NCI-H345 (cell line): ENCODE measurements around the gene CAMK2B.

Experiments used
- DNase-seq: peaks from one replicate; lab custom pipeline; 2025; lab: John Stamatoyannopoulos, UW

Gene CAMK2B

GRCh38 chr7:44229546-44230105 lies 95.8 kb downstream of the CAMK2B start:
- no peak for DNase-seq

- no peak for DNase-seq
Measured at GRCh38 chr7:44228571-44229350, 96.6 kb downstream of the CAMK2B start.

- DNase-seq: no peak
Measured at GRCh38 chr7:44227911-44228310, 97.5 kb downstream of the CAMK2B start.

- no peak for DNase-seq
Measured at GRCh38 chr7:44226396-44226753, 99.0 kb downstream of the CAMK2B start.

- DNase-seq: no peak
Measured at GRCh38 chr7:44225566-44226395, 99.6 kb downstream of the CAMK2B start.

GRCh38 chr7:44224974-44225565 lies 100.3 kb downstream of the CAMK2B start:
- DNase-seq: no peak

GRCh38 chr7:44224080-44224973 lies 101.1 kb downstream of the CAMK2B start:
- peak; percentile 74 for DNase-seq

- peak; percentile 88 for DNase-seq
Measured at GRCh38 chr7:44223362-44224079, 101.9 kb downstream of the CAMK2B start.

GRCh38 chr7:44222776-44223261 lies 102.6 kb downstream of the CAMK2B start:
- DNase-seq: peak; percentile 75

- DNase-seq: peak; percentile 9
Measured at GRCh38 chr7:44222074-44222473, 103.3 kb downstream of the CAMK2B start.

GRCh38 chr7:44221231-44221791 lies 104.1 kb downstream of the CAMK2B start:
- DNase-seq: no peak

- no peak for DNase-seq
Measured at GRCh38 chr7:44220358-44221112, 104.9 kb downstream of the CAMK2B start.

- DNase-seq: no peak
Measured at GRCh38 chr7:44220046-44220357, 105.4 kb downstream of the CAMK2B start.

GRCh38 chr7:44219371-44220045 lies 105.9 kb downstream of the CAMK2B start:
- DNase-seq: no peak

- no peak for DNase-seq
Measured at GRCh38 chr7:44218418-44219201, 106.8 kb downstream of the CAMK2B start.

GRCh38 chr7:44217852-44218402 lies 107.5 kb downstream of the CAMK2B start:
- DNase-seq: no peak

GRCh38 chr7:44217223-44217714 lies 108.1 kb downstream of the CAMK2B start:
- no peak for DNase-seq
